Fibroblast of skin of abdomen (primary cell): Measurements from ENCODE around the gene LAMTOR2.

Experiments used
- DNase-seq: peaks from one replicate; pipeline ENCODE4 v3.0.0-alpha.2; 2013

LAMTOR2 gene

GRCh38 chr1:156099282-156099681, 44.7 kb downstream of the LAMTOR2 start:
- DNase-seq, result no peak

GRCh38 chr1:156100205-156100995, 45.8 kb downstream of the LAMTOR2 start:
- DNase-seq, result no peak

- DNase-seq, result no peak
Measured at GRCh38 chr1:156101880-156102279, 47.3 kb downstream of the LAMTOR2 start.

- peak; percentile 76 for DNase-seq
Measured at GRCh38 chr1:156102633-156103511, 48.3 kb downstream of the LAMTOR2 start.

- peak; percentile 68 for DNase-seq
Measured at GRCh38 chr1:156103521-156103947, 49.0 kb downstream of the LAMTOR2 start.

- DNase-seq, result peak; percentile 77
Measured at GRCh38 chr1:156104065-156104810, 49.7 kb downstream of the LAMTOR2 start.

GRCh38 chr1:156104861-156105832, 50.6 kb downstream of the LAMTOR2 start:
- peak; percentile 74 for DNase-seq

- peak; percentile 61 for DNase-seq
Measured at GRCh38 chr1:156106624-156107488, 52.3 kb downstream of the LAMTOR2 start.

- no peak for DNase-seq
Measured at GRCh38 chr1:156108057-156108456, 53.5 kb downstream of the LAMTOR2 start.
